ENCODE measurements around the gene THADA.
"Not testable (repeated sequence)": the region's sequence is repeated elsewhere in the genome, so short reads cannot be mapped to it uniquely, and the experiment has no call there.

Gene THADA

GRCh38 chr2:43553341-43553855 lies 42.4 kb downstream of the THADA start:
- no peak for TF ChIP-seq CTCF (IDR thresholded peaks at IDR 0.05)
- no peaks in the 10 kb centered on the region for H3K79me2 ChIP-seq
- no peaks in the 10 kb centered on the region for H3K4me1 ChIP-seq
- H3K4me3 ChIP-seq (ENCODE audit: low read depth, low read length): no peak overlapping the region
- H3K27ac ChIP-seq: no peak overlapping the region
- no peaks in the 10 kb centered on the region for H3K9me3 ChIP-seq (ENCODE audit: control insufficient read depth, low read length)
- no peak overlapping the region for H2AFZ ChIP-seq
- no peaks in the 10 kb centered on the region for H3K36me3 ChIP-seq (ENCODE audit: control insufficient read depth, insufficient read depth, low read length)
- H3K9ac ChIP-seq: no peak overlapping the region
- no peaks in the 10 kb centered on the region for H3K27me3 ChIP-seq (ENCODE audit: control insufficient read depth, insufficient read depth, low read length)
- no peak overlapping the region for H3K4me2 ChIP-seq (ENCODE audit: low read length)

- Histone ChIP-seq H3K36me3 (ENCODE audit: control insufficient read depth, insufficient read depth, low read length) (no peaks in the 10 kb centered on the region), H3K27ac (no peak overlapping the region), H3K4me2 (ENCODE audit: low read length) (no peak overlapping the region), H3K9ac (no peak overlapping the region), H2AFZ (no peak overlapping the region), H3K27me3 (ENCODE audit: control insufficient read depth, insufficient read depth, low read length) (no peaks in the 10 kb centered on the region), H3K4me3 (ENCODE audit: low read depth, low read length) (no peak overlapping the region), H3K9me3 (ENCODE audit: control insufficient read depth, low read length) (no peaks in the 10 kb centered on the region), H3K4me1 (no peaks in the 10 kb centered on the region), H3K79me2 (no peaks in the 10 kb centered on the region)
- TF ChIP-seq CTCF (IDR thresholded peaks at IDR 0.05): no peak
Measured at GRCh38 chr2:43551990-43552389, 43.8 kb downstream of the THADA start.

GRCh38 chr2:43548381-43548780 lies 47.5 kb downstream of the THADA start:
- not testable (repeated sequence) for H3K36me3 ChIP-seq (ENCODE audit: control insufficient read depth, insufficient read depth, low read length); H3K27me3 ChIP-seq (ENCODE audit: control insufficient read depth, insufficient read depth, low read length); H3K79me2 ChIP-seq

GRCh38 chr2:43542285-43542933 lies 53.4 kb downstream of the THADA start:
- Histone ChIP-seq H3K36me3 (ENCODE audit: control insufficient read depth, insufficient read depth, low read length) (no peaks in the 10 kb centered on the region), H3K27me3 (ENCODE audit: control insufficient read depth, insufficient read depth, low read length) (no peaks in the 10 kb centered on the region), H2AFZ (no peak overlapping the region), H3K9me3 (ENCODE audit: control insufficient read depth, low read length) (no peaks in the 10 kb centered on the region), H3K79me2 (no peaks in the 10 kb centered on the region), H3K27ac (no peak overlapping the region), H3K4me2 (ENCODE audit: low read length) (no peak overlapping the region), H3K4me3 (ENCODE audit: low read depth, low read length) (no peak overlapping the region), H3K9ac (no peak overlapping the region), H3K4me1 (no peaks in the 10 kb centered on the region)
- peak; percentile 64 for TF ChIP-seq CTCF (IDR thresholded peaks at IDR 0.05)

More at GRCh38 chr2:43548381-43548780, 47.5 kb downstream of the THADA start:
- H3K4me2 ChIP-seq (ENCODE audit: low read length); H3K4me3 ChIP-seq (ENCODE audit: low read depth, low read length); H3K9me3 ChIP-seq (ENCODE audit: control insufficient read depth, low read length); H3K4me1 ChIP-seq; H3K9ac ChIP-seq; H3K27ac ChIP-seq; H2AFZ ChIP-seq: not testable (repeated sequence)

- H3K9ac ChIP-seq: no peak overlapping the region
- no peak for TF ChIP-seq CTCF (IDR thresholded peaks at IDR 0.05)
- H3K79me2 ChIP-seq: no peaks in the 10 kb centered on the region
Measured at GRCh38 chr2:43541165-43541564, 54.7 kb downstream of the THADA start.

More at GRCh38 chr2:43541165-43541564, 54.7 kb downstream of the THADA start:
- Histone ChIP-seq H2AFZ (no peak overlapping the region), H3K4me1 (no peaks in the 10 kb centered on the region), H3K27me3 (ENCODE audit: control insufficient read depth, insufficient read depth, low read length) (no peaks in the 10 kb centered on the region), H3K36me3 (ENCODE audit: control insufficient read depth, insufficient read depth, low read length) (no peaks in the 10 kb centered on the region), H3K4me3 (ENCODE audit: low read depth, low read length) (no peak overlapping the region), H3K9me3 (ENCODE audit: control insufficient read depth, low read length) (no peaks in the 10 kb centered on the region), H3K4me2 (ENCODE audit: low read length) (no peak overlapping the region), H3K27ac (no peak overlapping the region)

Data from parathyroid adenoma (tissue), 2 donors.